Measurements from ENCODE around the gene FUNDC2. TPM values are rescaled to one million over a fixed set of nuclear protein-coding genes. Genes with fewer than 3 reads are reported as not detected.
A peak's percentile ranks its signal among the peaks of the same experiment; 100 is the strongest.

FUNDC2 gene
- total and polyA plus RNA-seq, 10 of the 15 experiments (the other 5 are each of a cell fraction or from before 2014, with no cell fraction given) = 70.5 to 353 (median 165) TPM

DNA sequence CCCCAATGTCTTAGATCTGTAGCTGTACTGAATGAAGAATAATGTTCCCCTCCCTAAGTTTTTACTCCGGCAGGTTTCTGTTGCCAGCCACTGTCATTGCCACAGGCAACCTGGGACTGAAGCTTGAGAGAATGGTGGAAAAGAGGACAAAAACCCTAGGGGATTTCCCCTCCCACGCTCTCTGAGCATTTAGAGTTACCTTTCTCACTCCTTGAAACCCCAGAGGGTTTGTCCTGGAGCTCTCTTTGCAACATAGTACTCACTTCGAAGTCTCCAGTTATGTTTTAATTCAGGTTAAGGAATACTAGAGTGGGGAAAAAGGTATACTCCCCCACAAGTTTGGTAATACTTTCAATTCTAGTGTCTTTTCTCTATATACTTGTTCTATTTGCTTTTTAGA lies 35.6 kb upstream of the FUNDC2 start:
- Histone ChIP-seq H3K79me2 (ENCODE audit: control insufficient read depth, insufficient read depth, low read length) (no peaks in the 10 kb centered on the region), H3K36me3 (ENCODE audit: control insufficient read depth in 2 of 2, insufficient read depth in 2 of 2, low read length in 1 of 2) (no peaks in the 10 kb centered on the region), H3K9me3 (replicated peaks; ENCODE audit: control insufficient read depth, insufficient read depth, low read length) (no peaks in the 10 kb centered on the region), H4K20me1 (ENCODE audit: control insufficient read depth, insufficient read depth) (no peaks in the 10 kb centered on the region), H3K4me1 (ENCODE audit: control insufficient read depth, insufficient read depth, low read length) (peaks cover 2% of the 10 kb centered on the region; the same call in 1 of the 2 replicates), H3K27me3 (replicated peaks in 1 of 2; ENCODE audit: control insufficient read depth in 2 of 2, insufficient read depth in 2 of 2, low read length in 1 of 2) (no peaks in the 10 kb centered on the region), H3K27ac (ENCODE audit: control insufficient read depth, insufficient read depth) (peak overlapping the region; percentile 70), H3K9ac (ENCODE audit: control insufficient read depth, insufficient read depth, low read length) (no peak overlapping the region), H3K4me2 (ENCODE audit: control insufficient read depth, insufficient read depth) (peak overlapping the region; percentile 1), H2AFZ (ENCODE audit: control insufficient read depth, low read depth, low read length) (no peak overlapping the region), H3K4me3 (no peak overlapping the region)
- ChIA-PET SMC1A (ENCODE audit: uncharacterized antibody, unreplicated experiment) (interaction anchor here (1.1 to 12.7 kb wide), 3 partner anchors 9 to 66 kb away, joined by 4 to 145 read pairs (median 21); partner anchors contain the start of gene FUNDC2), CTCF (interaction anchor here (0.7 to 1.7 kb wide), 8 partner anchors 9 to 147 kb away, joined by 3 to 6 read pairs (median 4); partner anchors contain the start of gene F8), POLR2A (interaction anchor here (3.9 kb wide), 1 partner anchor 37 kb away, joined by 32 read pairs; the partner anchor contains the start of gene FUNDC2), RAD21 (ENCODE audit: unreplicated experiment) (interaction anchor here (1.3 to 1.4 kb wide), 3 partner anchors 36 to 66 kb away, joined by 5 to 12 read pairs (median 7); partner anchors contain the start of gene FUNDC2)
- no peak for FAIRE-seq
- intact Hi-C loops (cut with micrococcal nuclease; ENCODE audit: unreplicated experiment) = loop anchor here (1.0 kb wide), 1 partner anchor 35 kb away; the partner anchor contains the start of gene FUNDC2
- in situ Hi-C loops (cut with MboI) = loop anchor here (5.0 kb wide), 1 partner anchor 36 kb away; the partner anchor contains the start of gene FUNDC2
- BruUV-seq (replicated peaks) = no TSS peak
- DNase-seq (ENCODE audit: low read depth, low spot score) = peak; percentile 55
- peak; percentile 72 for ATAC-seq
- WGBS (ENCODE audit: insufficient coverage, insufficient replicate concordance, low lambda C conversion rate, missing lambda C conversion rate) = 12% methylated on average over 3 of the region's 3 CpGs
- TF ChIP-seq KAT2A (conservative IDR thresholded peaks at IDR 0.05; ENCODE audit: control insufficient read depth, low read depth, low read length) = no peak
- TF ChIP-seq LARP7 (IDR thresholded peaks at IDR 0.05) = no peak
- no peak for TF ChIP-seq FOS (IDR thresholded peaks at IDR 0.05; ENCODE audit: borderline replicate concordance, extremely low read depth, insufficient read length)
- TF ChIP-seq, protein P1, sequence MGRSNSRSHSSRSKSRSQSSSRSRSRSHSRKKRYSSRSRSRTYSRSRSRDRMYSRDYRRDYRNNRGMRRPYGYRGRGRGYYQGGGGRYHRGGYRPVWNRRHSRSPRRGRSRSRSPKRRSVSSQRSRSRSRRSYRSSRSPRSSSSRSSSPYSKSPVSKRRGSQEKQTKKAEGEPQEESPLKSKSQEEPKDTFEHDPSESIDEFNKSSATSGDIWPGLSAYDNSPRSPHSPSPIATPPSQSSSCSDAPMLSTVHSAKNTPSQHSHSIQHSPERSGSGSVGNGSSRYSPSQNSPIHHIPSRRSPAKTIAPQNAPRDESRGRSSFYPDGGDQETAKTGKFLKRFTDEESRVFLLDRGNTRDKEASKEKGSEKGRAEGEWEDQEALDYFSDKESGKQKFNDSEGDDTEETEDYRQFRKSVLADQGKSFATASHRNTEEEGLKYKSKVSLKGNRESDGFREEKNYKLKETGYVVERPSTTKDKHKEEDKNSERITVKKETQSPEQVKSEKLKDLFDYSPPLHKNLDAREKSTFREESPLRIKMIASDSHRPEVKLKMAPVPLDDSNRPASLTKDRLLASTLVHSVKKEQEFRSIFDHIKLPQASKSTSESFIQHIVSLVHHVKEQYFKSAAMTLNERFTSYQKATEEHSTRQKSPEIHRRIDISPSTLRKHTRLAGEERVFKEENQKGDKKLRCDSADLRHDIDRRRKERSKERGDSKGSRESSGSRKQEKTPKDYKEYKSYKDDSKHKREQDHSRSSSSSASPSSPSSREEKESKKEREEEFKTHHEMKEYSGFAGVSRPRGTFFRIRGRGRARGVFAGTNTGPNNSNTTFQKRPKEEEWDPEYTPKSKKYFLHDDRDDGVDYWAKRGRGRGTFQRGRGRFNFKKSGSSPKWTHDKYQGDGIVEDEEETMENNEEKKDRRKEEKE (IDR thresholded peaks at IDR 0.05) = no peak
- TF ChIP-seq IRF4 (IDR thresholded peaks at IDR 0.05; ENCODE audit: low read depth, low read length) = no peak
- peak; percentile 82 for TF ChIP-seq MEF2B (IDR thresholded peaks at IDR 0.05; ENCODE audit: partially characterized antibody, poor library complexity, severe bottlenecking)
- TF ChIP-seq ESRRA (IDR thresholded peaks at IDR 0.05; ENCODE audit: low read length) = no peak
- TF ChIP-seq ZBED1 (IDR thresholded peaks at IDR 0.05; ENCODE audit: borderline replicate concordance) = no peak
- TF ChIP-seq DPF2 (IDR thresholded peaks at IDR 0.05) = 0 out of 2 replicates have a peak, but pooled peaks have one; percentile 2
- TF ChIP-seq, protein P2, sequence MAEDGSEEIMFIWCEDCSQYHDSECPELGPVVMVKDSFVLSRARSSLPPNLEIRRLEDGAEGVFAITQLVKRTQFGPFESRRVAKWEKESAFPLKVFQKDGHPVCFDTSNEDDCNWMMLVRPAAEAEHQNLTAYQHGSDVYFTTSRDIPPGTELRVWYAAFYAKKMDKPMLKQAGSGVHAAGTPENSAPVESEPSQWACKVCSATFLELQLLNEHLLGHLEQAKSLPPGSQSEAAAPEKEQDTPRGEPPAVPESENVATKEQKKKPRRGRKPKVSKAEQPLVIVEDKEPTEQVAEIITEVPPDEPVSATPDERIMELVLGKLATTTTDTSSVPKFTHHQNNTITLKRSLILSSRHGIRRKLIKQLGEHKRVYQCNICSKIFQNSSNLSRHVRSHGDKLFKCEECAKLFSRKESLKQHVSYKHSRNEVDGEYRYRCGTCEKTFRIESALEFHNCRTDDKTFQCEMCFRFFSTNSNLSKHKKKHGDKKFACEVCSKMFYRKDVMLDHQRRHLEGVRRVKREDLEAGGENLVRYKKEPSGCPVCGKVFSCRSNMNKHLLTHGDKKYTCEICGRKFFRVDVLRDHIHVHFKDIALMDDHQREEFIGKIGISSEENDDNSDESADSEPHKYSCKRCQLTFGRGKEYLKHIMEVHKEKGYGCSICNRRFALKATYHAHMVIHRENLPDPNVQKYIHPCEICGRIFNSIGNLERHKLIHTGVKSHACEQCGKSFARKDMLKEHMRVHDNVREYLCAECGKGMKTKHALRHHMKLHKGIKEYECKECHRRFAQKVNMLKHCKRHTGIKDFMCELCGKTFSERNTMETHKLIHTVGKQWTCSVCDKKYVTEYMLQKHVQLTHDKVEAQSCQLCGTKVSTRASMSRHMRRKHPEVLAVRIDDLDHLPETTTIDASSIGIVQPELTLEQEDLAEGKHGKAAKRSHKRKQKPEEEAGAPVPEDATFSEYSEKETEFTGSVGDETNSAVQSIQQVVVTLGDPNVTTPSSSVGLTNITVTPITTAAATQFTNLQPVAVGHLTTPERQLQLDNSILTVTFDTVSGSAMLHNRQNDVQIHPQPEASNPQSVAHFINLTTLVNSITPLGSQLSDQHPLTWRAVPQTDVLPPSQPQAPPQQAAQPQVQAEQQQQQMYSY (CRISPR knock-in tag; IDR thresholded peaks at IDR 0.05) = no peak
- no peak for TF ChIP-seq JUND (IDR thresholded peaks at IDR 0.05; ENCODE audit: low read depth, low read length)
- TF ChIP-seq ATF7 (IDR thresholded peaks at IDR 0.05; ENCODE audit: low read depth) = no peak
- TF ChIP-seq STAT1 (conservative IDR thresholded peaks at IDR 0.05) = no peak
- TF ChIP-seq, protein P3, sequence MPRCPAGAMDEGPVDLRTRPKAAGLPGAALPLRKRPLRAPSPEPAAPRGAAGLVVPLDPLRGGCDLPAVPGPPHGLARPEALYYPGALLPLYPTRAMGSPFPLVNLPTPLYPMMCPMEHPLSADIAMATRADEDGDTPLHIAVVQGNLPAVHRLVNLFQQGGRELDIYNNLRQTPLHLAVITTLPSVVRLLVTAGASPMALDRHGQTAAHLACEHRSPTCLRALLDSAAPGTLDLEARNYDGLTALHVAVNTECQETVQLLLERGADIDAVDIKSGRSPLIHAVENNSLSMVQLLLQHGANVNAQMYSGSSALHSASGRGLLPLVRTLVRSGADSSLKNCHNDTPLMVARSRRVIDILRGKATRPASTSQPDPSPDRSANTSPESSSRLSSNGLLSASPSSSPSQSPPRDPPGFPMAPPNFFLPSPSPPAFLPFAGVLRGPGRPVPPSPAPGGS (IDR thresholded peaks at IDR 0.05; ENCODE audit: borderline replicate concordance, insufficient read depth, low read depth, low read length, poor library complexity, severe bottlenecking) = peak; percentile 84
- no peak for TF ChIP-seq TCF3 (IDR thresholded peaks at IDR 0.05; ENCODE audit: borderline replicate concordance, insufficient read depth, low read depth, low read length)
